SK-N-SH (cell line): ENCODE data around the gene GADD45B. TPM values are rescaled to one million over a fixed set of nuclear protein-coding genes. Genes with fewer than 3 reads are reported as not detected.

Source experiments
- CTCF ChIA-PET: fragments of 300-600, 350-600 bp; formaldehyde crosslinking; extraction: SDS; loops from one replicate; lab custom pipeline; 2021; lab: Yijun Ruan, JAX
- POLR2A ChIA-PET: fragments of 350-600 bp; sonication (Branson Sonifier 250); formaldehyde crosslinking; extraction: SDS; loops from one replicate; lab custom pipeline; 2020; ENCODE audit warnings: antibody characterized with exemption, inconsistent platforms; lab: Yijun Ruan, JAX
- DNase-seq: peaks from one replicate; pipeline ENCODE4 v3.0.0; 2012
- H2AFZ ChIP-seq: fragments of 200-600 bp; sonication (generic); 2 replicates; pipeline ENCODE4 v1.8.1; 2016; ENCODE audit warnings: antibody characterized with exemption, mild to moderate bottlenecking, low read depth
- H3F3A ChIP-seq: fragments of 200-600 bp; sonication (generic); replicated peaks from 2 replicates; pipeline ENCODE3; 2016; ENCODE audit warnings: antibody characterized with exemption, mild to moderate bottlenecking; ENCODE audit not compliant: insufficient read depth
- H3K27ac ChIP-seq, 2 experiments: fragments of 200-500 bp in 1 of 2; fragments of 200-600 bp in 1 of 2; sonication (Bioruptor generic) in 1 of 2; sonication (generic), shearing (Covaris generic) in 1 of 2; 2 replicates each; pipeline versions ENCODE4 v1.5.1 to v1.6.1; 2014 to 2016; ENCODE audit warnings: low read depth in 2 of 2, inconsistent platforms in 1 of 2, low read length in 1 of 2, mild to moderate bottlenecking in 1 of 2, mixed read lengths in 1 of 2
- H3K27me3 ChIP-seq: fragments of 200-600 bp; sonication (generic), shearing (Covaris generic); 2 replicates; pipeline ENCODE4 v1.6.1; 2016; ENCODE audit warnings: mixed run types; ENCODE audit not compliant: insufficient read depth
- H3K36me3 ChIP-seq, 2 experiments: fragments of 200-500 bp in 1 of 2; fragments of 200-600 bp in 1 of 2; sonication (Bioruptor generic) in 1 of 2; sonication (generic) in 1 of 2; replicated peaks in 1 of 2; 2 replicates each; pipeline versions ENCODE3 to v1.5.1; 2014 to 2016; ENCODE audit warnings: low read length in 1 of 2, mild to moderate bottlenecking in 1 of 2; ENCODE audit not compliant: insufficient read depth in 2 of 2, control insufficient read depth in 1 of 2
- H3K4me1 ChIP-seq, 2 experiments: fragments of 200-500 bp in 1 of 2; fragments of 200-600 bp in 1 of 2; sonication (Bioruptor generic) in 1 of 2; sonication (generic), shearing (Covaris generic) in 1 of 2; 2 replicates each; pipeline versions ENCODE4 v1.5.1 to v1.6.1; 2014 to 2016; ENCODE audit warnings: low read depth in 1 of 2, low read length in 1 of 2, mixed run types in 1 of 2; ENCODE audit not compliant: insufficient read depth in 2 of 2, control insufficient read depth in 1 of 2
- H3K4me2 ChIP-seq: fragments of 200-600 bp; sonication (generic), shearing (Covaris generic); 2 replicates; pipeline ENCODE4 v1.6.1; 2017; ENCODE audit warnings: mixed run types
- H3K4me3 ChIP-seq, 2 experiments: fragments of 200-500 bp in 1 of 2; fragments of 200-600 bp in 1 of 2; sonication (Bioruptor generic) in 1 of 2; sonication (generic), shearing (Covaris generic) in 1 of 2; 2 replicates each; pipeline versions ENCODE4 v1.5.1 to v1.8.1; 2014 to 2016; ENCODE audit warnings: low read depth in 2 of 2, inconsistent platforms in 1 of 2, low read length in 1 of 2, mild to moderate bottlenecking in 1 of 2, mixed read lengths in 1 of 2, moderate library complexity in 1 of 2
- H3K79me2 ChIP-seq: fragments of 200-600 bp; sonication (generic); 2 replicates; pipeline ENCODE4 v1.8.1; 2017; ENCODE audit warnings: mild to moderate bottlenecking; ENCODE audit not compliant: insufficient read depth
- H3K9ac ChIP-seq: fragments of 200-600 bp; sonication (generic); 2 replicates; pipeline ENCODE4 v1.6.1; 2017; ENCODE audit warnings: mixed run types
- H3K9me2 ChIP-seq: fragments of 200-600 bp; sonication (generic); 2 replicates; pipeline ENCODE4 v1.6.1; 2017; ENCODE audit warnings: mixed run types
- H3K9me3 ChIP-seq: fragments of 200-600 bp; sonication (generic); 2 replicates; pipeline ENCODE4 v1.6.1; 2017; ENCODE audit warnings: mixed run types, mild to moderate bottlenecking, moderate library complexity
- H4K20me1 ChIP-seq: fragments of 200-600 bp; sonication (generic); 2 replicates; pipeline ENCODE4 v1.6.1; 2017; ENCODE audit warnings: mild to moderate bottlenecking, mixed run types; ENCODE audit not compliant: insufficient read depth
- ELF1 ChIP-seq: IDR thresholded peaks from 2 replicates; pipeline ENCODE4 v1.4.0; 2012
- EP300 ChIP-seq, 2 experiments: IDR thresholded peaks; 2 replicates each; pipeline versions ENCODE4 v1.4.0 to v1.6.1; 2012; ENCODE audit warnings: borderline replicate concordance in 1 of 2, low read depth in 1 of 2, low read length in 1 of 2
- EZH2phosphoT487 ChIP-seq: fragments of 200-600 bp; sonication (generic); IDR thresholded peaks from 2 replicates; pipeline ENCODE4 v1.6.1; 2017; ENCODE audit warnings: low read depth, mixed run types, mild to moderate bottlenecking, antibody characterized with exemption, moderate library complexity, borderline replicate concordance
- FOSL2 ChIP-seq: IDR thresholded peaks from 2 replicates; pipeline ENCODE4 v1.4.0; 2012; ENCODE audit warnings: low read depth, mild to moderate bottlenecking, moderate library complexity, borderline replicate concordance
- FOXJ3 ChIP-seq: sonication (generic); formaldehyde crosslinking; IDR thresholded peaks from 2 replicates; pipeline ENCODE4 v1.5.1; 2020; ENCODE audit warnings: mild to moderate bottlenecking, missing genetic modification reagents
- IRF3 ChIP-seq: fragments of 150-350 bp; IDR thresholded peaks from 2 replicates; pipeline ENCODE4 v1.6.1; 2016; ENCODE audit warnings: mild to moderate bottlenecking, low read depth, low read length
- NRF1 ChIP-seq: IDR thresholded peaks from 2 replicates; pipeline ENCODE4 v1.6.1; 2012; ENCODE audit warnings: low read depth, mild to moderate bottlenecking, low read length
- PBX3 ChIP-seq: IDR thresholded peaks from 2 replicates; pipeline ENCODE4; 2012
- RAD21 ChIP-seq: IDR thresholded peaks from 2 replicates; pipeline ENCODE4 v1.6.1; 2012; ENCODE audit warnings: mild to moderate bottlenecking, low read length
- REST ChIP-seq: IDR thresholded peaks from 2 replicates; pipeline ENCODE4 v1.6.1; 2012; ENCODE audit warnings: mild to moderate bottlenecking, low read depth, low read length, moderate library complexity
- RFX5 ChIP-seq: IDR thresholded peaks from 2 replicates; pipeline ENCODE4 v1.6.1; 2012; ENCODE audit warnings: mild to moderate bottlenecking, improper control_type of control experiment, low read length
- RXRA ChIP-seq: IDR thresholded peaks from 2 replicates; pipeline ENCODE4 v1.4.0; 2012; ENCODE audit warnings: low read depth, mild to moderate bottlenecking, borderline replicate concordance
- TCF12 ChIP-seq: IDR thresholded peaks from 2 replicates; pipeline ENCODE4 v1.4.0; 2012
- TEAD4 ChIP-seq: IDR thresholded peaks from 2 replicates; pipeline ENCODE4 v1.4.0; 2012; ENCODE audit warnings: mild to moderate bottlenecking, borderline replicate concordance; ENCODE audit not compliant: insufficient read depth
- USF1 ChIP-seq: IDR thresholded peaks from 2 replicates; pipeline ENCODE4 v1.4.0; 2012; ENCODE audit warnings: low read depth, borderline replicate concordance
- USF2 ChIP-seq: fragments of 150-350 bp; IDR thresholded peaks from 2 replicates; pipeline ENCODE4 v1.6.1; 2017; ENCODE audit warnings: antibody characterized with exemption, low read length, low read depth, borderline replicate concordance
- YY1 ChIP-seq: IDR thresholded peaks from 2 replicates; pipeline ENCODE4 v1.4.0; 2012; ENCODE audit warnings: low read depth, mild to moderate bottlenecking
- ZBTB33 ChIP-seq: IDR thresholded peaks from 2 replicates; pipeline ENCODE4 v1.4.0; 2012; ENCODE audit warnings: low read depth, borderline replicate concordance
- WGBS: methylation state at CpG from one replicate; pipeline ENCODE4 v1.1.6; 2017; ENCODE audit warnings: low lambda C conversion rate; 5-methylcytosine and 5-hydroxymethylcytosine counted together
- polyA plus RNA-seq, 3 experiments: library from polyadenylated mRNA; depleted of rRNA; stranded (reverse); fragments of >200 nt; gene quantifications; 2 replicates each; pipeline ENCODE4 v1.2.3, GENCODE V29; 2012

The GADD45B gene
- polyA plus RNA-seq, 1 of the 3 experiments (the other 2 are of a cell fraction), result 67.6 TPM

- H3K9me3 ChIP-seq, result no peaks in the 10 kb centered on the region
- H3K9ac ChIP-seq, result no peak overlapping the region
- no peaks in the 10 kb centered on the region for H3K9me2 ChIP-seq
- no peak overlapping the region for H2AFZ ChIP-seq
- H3K27ac ChIP-seq, result no peak overlapping the region
- peaks cover 8 to 10% of the 10 kb centered on the region in 2 experiments; a peak in 2 of 4 replicates for H3K4me1 ChIP-seq
- ChIA-PET CTCF (interaction anchor here (1.4 kb wide), 2 partner anchors 11 to 161 kb away, joined by 4 to 5 read pairs; no protein-coding TSS in a partner anchor), POLR2A (no interaction called here)
- no peak for DNase-seq
- WGBS, result 100% methylated on average over 4 of the region's 19 CpGs
- H3F3A ChIP-seq, result peaks cover 13% of the 10 kb centered on the region
- H3K36me3 ChIP-seq, result no peaks in the 10 kb centered on the region
- no peak overlapping the region for H3K4me3 ChIP-seq
- no peak overlapping the region for H3K4me2 ChIP-seq
- peaks cover 59% of the 10 kb centered on the region; the same call in 1 of the 2 replicates for H4K20me1 ChIP-seq
- H3K27me3 ChIP-seq, result no peaks in the 10 kb centered on the region
- H3K79me2 ChIP-seq, result peaks cover 90% of the 10 kb centered on the region
- TF ChIP-seq PBX3 (no peak), RFX5 (no peak), TEAD4 (no peak), USF1 (no peak), EP300 (IDR thresholded peaks at IDR 0.05; ENCODE audit: borderline replicate concordance in 1 of 2, low read depth in 1 of 2, low read length in 1 of 2) (no peak), RXRA (no peak), FOXJ3 (CRISPR knock-in tag) (no peak), YY1 (no peak), EZH2phosphoT487 (no peak), ZBTB33 (no peak), TCF12 (no peak), USF2 (no peak), FOSL2 (no peak), NRF1 (no peak), IRF3 (no peak), REST (no peak), RAD21 (no peak), ELF1 (no peak)
- TF ChIP-seq, all 33 proteins: peak for 0
Measured at GRCh38 chr19:2453431-2454025, 22.4 kb upstream of the GADD45B start.
